ENCODE data around the gene TMPRSS6.

Gene TMPRSS6

DNA sequence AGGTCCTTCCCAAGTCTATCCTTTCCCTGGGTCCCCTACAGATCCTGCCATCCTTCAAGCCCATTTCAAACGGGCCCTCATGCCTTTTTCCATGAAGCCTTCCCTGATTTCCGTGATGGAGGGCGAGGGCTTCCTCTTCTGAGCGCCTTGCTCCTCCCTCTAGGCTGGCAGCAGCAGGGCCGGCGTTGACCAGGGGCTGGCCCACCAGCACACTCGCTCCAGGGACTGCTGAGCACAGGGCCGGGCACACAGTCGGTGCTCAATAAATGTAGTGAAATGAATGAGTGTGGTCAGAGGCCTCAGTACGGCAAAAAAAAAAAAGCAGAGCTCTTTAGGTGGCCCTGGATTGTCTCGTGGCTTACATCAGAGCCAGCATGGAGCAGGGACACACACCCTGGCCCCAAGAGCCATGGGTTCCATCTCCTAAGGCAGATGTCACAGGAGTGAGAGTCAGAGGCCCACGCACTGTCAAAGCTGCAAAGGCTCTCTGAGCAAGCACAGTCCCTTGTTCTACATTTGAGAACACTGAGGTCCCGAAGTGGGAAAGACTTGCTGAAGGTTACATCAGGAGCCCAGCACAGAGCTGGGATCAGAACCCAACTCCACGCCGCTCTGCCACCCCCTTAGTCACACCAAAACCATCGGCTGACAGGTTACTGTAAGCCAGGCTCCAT, 37.1 kb upstream of the TMPRSS6 start:
- DNase-seq (ENCODE audit: low spot score in 2 of 2) = no peak
- in situ Hi-C loops (cut with MboI; ENCODE audit: low sequenced_read_pairs) = no loop called here
- Histone ChIP-seq H3K36me3 (replicated peaks) (no peaks in the 10 kb centered on the region), H3K9me3 (no peaks in the 10 kb centered on the region), H3K27me3 (ENCODE audit: low read depth) (peaks cover 15% of the 10 kb centered on the region; the same call in 1 of the 2 replicates), H3K4me3 (no peak overlapping the region), H3K4me1 (no peaks in the 10 kb centered on the region)

GRCh38 chr22:37146051-37146385, 36.5 kb upstream of the TMPRSS6 start:
- Histone ChIP-seq H3K27me3 (ENCODE audit: low read depth) (peaks cover 15% of the 10 kb centered on the region; the same call in 1 of the 2 replicates), H3K4me1 (no peaks in the 10 kb centered on the region), H3K4me3 (no peak overlapping the region), H3K36me3 (replicated peaks) (no peaks in the 10 kb centered on the region), H3K9me3 (no peaks in the 10 kb centered on the region)
- no peak for DNase-seq (ENCODE audit: low spot score in 2 of 2)
- in situ Hi-C loops (cut with MboI; ENCODE audit: low sequenced_read_pairs) = no loop called here

DNA sequence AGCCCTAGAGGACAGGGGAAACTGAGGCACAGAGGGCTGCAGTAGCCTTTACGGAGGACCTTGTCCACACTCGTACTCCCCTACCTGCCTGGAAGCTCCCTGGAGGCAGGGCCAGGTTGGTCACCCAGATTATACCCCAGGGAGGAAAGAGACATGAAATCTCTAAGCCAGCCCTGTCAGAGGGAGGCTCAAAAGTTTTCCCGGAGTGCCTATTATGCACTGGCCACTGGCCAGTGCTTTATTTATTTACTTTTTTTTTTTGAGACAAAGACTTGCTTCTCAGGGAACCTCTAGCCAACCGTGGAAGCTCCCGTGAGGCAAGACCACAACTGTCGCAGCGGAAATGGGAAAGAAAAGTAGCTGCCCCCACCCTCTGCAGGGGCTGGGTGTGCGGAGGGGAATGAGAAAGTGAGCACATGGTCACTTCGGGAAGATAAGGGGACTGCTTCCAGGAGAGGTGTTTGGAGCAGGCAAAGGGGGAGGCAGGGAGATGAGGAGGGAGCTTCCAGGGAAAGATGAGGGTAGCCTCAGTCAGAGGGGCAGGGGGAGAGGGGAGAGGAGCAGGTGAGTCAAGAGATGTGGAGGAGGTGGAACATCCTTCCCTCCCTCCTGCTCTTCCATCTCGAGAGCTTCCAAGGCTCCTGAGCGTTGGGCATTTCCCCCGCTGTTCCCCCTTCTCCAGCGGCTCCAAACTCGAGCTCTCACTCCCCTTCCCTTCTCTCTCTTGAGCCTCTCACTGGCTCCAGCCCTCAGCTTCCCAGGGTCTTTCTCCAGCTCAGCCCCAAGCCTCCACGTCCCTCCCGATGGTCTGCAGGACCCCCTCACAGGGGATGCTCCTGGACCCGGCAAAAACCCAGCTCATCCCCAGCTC, 35.9 kb upstream of the TMPRSS6 start:
- no peaks in the 10 kb centered on the region for H3K4me1 ChIP-seq
- peaks cover 15% of the 10 kb centered on the region; the same call in 1 of the 2 replicates for H3K27me3 ChIP-seq (ENCODE audit: low read depth)
- in situ Hi-C loops (cut with MboI; ENCODE audit: low sequenced_read_pairs) = no loop called here
- no peak overlapping the region for H3K4me3 ChIP-seq
- no peak for DNase-seq (ENCODE audit: low spot score in 2 of 2)
- no peaks in the 10 kb centered on the region for H3K36me3 ChIP-seq (replicated peaks)
- H3K9me3 ChIP-seq = no peaks in the 10 kb centered on the region

GRCh38 chr22:37144180-37144554, 34.7 kb upstream of the TMPRSS6 start:
- Histone ChIP-seq H3K36me3 (replicated peaks) (no peaks in the 10 kb centered on the region), H3K9me3 (no peaks in the 10 kb centered on the region), H3K4me3 (no peak overlapping the region), H3K27me3 (ENCODE audit: low read depth) (peaks cover 15% of the 10 kb centered on the region; the same call in 1 of the 2 replicates), H3K4me1 (no peaks in the 10 kb centered on the region)
- DNase-seq (ENCODE audit: low spot score in 2 of 2) = no peak
- in situ Hi-C loops (cut with MboI; ENCODE audit: low sequenced_read_pairs) = no loop called here

DNA sequence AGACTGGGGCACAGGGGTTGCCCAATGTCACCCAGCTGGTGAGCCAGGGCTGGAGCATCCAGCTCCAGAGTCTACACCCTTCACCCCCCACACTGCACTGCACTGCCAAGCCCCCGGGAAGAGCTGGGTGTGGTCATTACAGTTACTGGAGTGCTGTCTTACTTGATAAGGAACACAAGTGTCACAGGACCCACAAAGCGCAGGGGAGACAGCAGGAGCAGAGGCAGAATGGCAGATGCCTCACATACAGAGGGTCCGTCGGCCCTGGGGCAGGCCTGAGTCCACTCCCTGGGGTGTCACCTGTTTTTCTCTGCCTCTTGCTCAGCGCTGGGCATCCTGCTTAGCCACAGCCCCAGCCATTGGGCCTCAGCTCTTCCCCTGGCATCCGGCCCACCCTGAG, 32.5 kb upstream of the TMPRSS6 start:
- Histone ChIP-seq H3K9me3 (no peaks in the 10 kb centered on the region), H3K4me3 (no peak overlapping the region), H3K4me1 (no peaks in the 10 kb centered on the region), H3K27me3 (ENCODE audit: low read depth) (peaks cover 18% of the 10 kb centered on the region), H3K36me3 (replicated peaks) (no peaks in the 10 kb centered on the region)
- in situ Hi-C loops (cut with MboI; ENCODE audit: low sequenced_read_pairs) = no loop called here
- DNase-seq (ENCODE audit: low spot score in 2 of 2) = no peak

GRCh38 chr22:37141476-37141875, 32.0 kb upstream of the TMPRSS6 start:
- H3K9me3 ChIP-seq = no peaks in the 10 kb centered on the region
- H3K4me1 ChIP-seq = no peaks in the 10 kb centered on the region
- DNase-seq (ENCODE audit: low spot score in 2 of 2) = no peak
- H3K4me3 ChIP-seq = no peak overlapping the region
- no peaks in the 10 kb centered on the region for H3K36me3 ChIP-seq (replicated peaks)
- in situ Hi-C loops (cut with MboI; ENCODE audit: low sequenced_read_pairs) = no loop called here
- H3K27me3 ChIP-seq (ENCODE audit: low read depth) = peaks cover 21% of the 10 kb centered on the region

GRCh38 chr22:37140686-37141323, 31.3 kb upstream of the TMPRSS6 start:
- Histone ChIP-seq H3K4me1 (no peaks in the 10 kb centered on the region), H3K4me3 (no peak overlapping the region), H3K36me3 (replicated peaks) (no peaks in the 10 kb centered on the region), H3K9me3 (no peaks in the 10 kb centered on the region), H3K27me3 (ENCODE audit: low read depth) (peaks cover 17% of the 10 kb centered on the region)
- in situ Hi-C loops (cut with MboI; ENCODE audit: low sequenced_read_pairs) = no loop called here
- no peak for DNase-seq (ENCODE audit: low spot score in 2 of 2)

DNA sequence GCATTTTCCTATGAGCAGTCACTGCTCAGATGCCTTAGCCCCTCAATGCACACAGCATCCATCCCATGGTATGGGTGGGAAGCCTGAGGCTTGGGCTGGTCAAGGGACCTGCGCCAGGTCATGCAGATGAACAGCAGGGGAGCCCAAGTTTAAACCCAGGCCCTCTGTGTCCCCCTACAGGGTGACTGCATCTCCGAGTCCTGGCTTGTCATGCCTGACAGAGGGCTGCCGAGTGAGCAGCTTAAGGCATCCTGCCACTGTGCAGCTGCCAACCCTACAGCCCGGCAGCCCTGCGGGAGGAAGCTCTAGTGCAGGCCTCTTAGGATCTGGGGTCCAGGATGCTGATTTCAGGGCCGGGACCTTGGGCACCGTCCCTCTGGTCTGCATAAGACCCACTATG, 30.2 kb upstream of the TMPRSS6 start:
- no peak for DNase-seq (ENCODE audit: low spot score in 2 of 2)

GRCh38 chr22:37138849-37139561, 29.5 kb upstream of the TMPRSS6 start:
- H3K9me3 ChIP-seq = no peaks in the 10 kb centered on the region
- DNase-seq (ENCODE audit: low spot score in 2 of 2) = no peak
- no peak overlapping the region for H3K4me3 ChIP-seq
- in situ Hi-C loops (cut with MboI; ENCODE audit: low sequenced_read_pairs) = no loop called here
- H3K27me3 ChIP-seq (ENCODE audit: low read depth) = peaks cover 6% of the 10 kb centered on the region; the same call in 1 of the 2 replicates
- H3K36me3 ChIP-seq (replicated peaks) = no peaks in the 10 kb centered on the region
- H3K4me1 ChIP-seq = no peaks in the 10 kb centered on the region

More for the DNA sequence above, 30.2 kb upstream of the TMPRSS6 start:
- Histone ChIP-seq H3K4me1 (no peaks in the 10 kb centered on the region), H3K27me3 (ENCODE audit: low read depth) (peaks cover 9% of the 10 kb centered on the region), H3K36me3 (replicated peaks) (no peaks in the 10 kb centered on the region), H3K4me3 (no peak overlapping the region), H3K9me3 (no peaks in the 10 kb centered on the region)
- in situ Hi-C loops (cut with MboI; ENCODE audit: low sequenced_read_pairs) = no loop called here

DNA sequence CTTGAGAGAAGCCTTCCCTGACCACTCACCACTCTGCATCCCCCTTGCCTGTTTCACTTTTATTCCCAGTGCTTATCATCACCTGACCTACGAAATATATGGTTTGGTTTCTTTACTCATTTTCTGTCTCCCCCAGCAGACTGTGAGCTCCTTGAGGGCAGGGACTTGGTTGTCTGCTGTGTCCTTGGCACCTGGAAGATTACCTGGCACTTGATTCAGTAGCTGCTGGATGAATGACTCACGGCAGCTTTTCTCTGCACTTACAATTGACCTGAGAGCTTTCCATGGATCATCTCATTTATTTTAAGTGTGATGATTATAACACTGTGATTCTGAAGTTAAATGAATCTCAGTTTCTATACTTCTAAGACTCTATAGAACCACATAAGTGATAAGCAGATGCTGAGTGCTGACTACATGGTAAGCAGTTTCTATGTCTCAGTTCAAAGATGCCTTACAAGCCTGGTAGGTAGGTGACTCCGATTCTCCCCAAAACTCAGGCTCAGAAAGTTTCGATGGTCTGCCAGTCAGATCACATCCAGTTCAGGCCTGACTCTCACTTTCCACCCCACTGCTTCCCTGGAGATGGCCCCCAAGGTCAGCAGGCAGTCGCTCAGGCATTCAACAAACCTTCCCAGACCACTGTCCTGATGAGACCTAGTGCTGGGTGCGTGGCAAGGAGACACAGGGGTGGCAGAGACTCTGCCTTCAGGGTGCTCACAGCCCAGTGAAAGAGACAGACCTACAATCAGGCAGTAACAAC, 28.6 kb upstream of the TMPRSS6 start:
- in situ Hi-C loops (cut with MboI; ENCODE audit: low sequenced_read_pairs) = no loop called here
- Histone ChIP-seq H3K36me3 (replicated peaks) (no peaks in the 10 kb centered on the region), H3K9me3 (no peaks in the 10 kb centered on the region), H3K4me1 (no peaks in the 10 kb centered on the region), H3K27me3 (ENCODE audit: low read depth) (peaks cover 6% of the 10 kb centered on the region; the same call in 1 of the 2 replicates), H3K4me3 (no peak overlapping the region)
- no peak for DNase-seq (ENCODE audit: low spot score in 2 of 2)

DNA sequence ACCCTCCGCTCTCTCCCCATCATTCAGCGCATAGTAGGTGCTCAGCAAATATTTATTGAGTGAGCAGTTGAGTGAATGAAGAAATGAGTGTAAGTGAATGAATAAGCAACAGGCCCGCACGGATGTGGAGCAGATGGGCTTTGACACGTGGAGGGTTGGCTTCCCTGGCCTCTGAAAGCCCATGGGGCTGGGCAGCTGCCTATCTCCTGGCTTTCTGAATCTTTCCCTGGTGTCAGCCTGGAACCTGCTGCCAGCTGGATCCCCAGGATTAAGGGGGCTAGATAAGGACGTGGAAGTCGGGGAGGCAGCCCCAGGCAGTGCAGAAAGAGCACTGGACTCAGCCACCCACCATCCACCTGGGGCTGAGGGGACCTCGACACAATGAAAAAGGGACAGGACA, 27.6 kb upstream of the TMPRSS6 start:
- H3K27me3 ChIP-seq (ENCODE audit: low read depth) = peaks cover 6% of the 10 kb centered on the region; the same call in 1 of the 2 replicates

DNA sequence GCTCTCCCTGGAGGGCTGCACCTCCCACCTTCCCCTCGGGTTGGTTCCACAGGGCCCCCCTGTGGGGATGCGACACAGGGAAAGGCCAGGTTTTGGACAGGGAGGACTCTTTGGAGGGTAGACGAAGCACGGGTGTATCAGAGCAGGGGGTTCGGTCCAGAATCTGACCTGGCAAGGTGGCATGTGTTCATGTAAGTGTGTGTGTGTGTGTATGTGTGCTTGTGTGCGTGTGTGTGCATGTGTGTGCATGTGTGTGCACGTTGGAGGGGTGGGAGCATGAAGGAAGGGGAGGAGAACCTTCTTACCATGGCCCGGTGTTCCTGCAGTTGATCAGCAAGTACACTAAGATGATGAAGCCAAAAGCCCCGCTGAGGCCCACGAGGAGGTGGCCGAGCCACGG, 25.5 kb upstream of the TMPRSS6 start:
- in situ Hi-C loops (cut with MboI; ENCODE audit: low sequenced_read_pairs) = no loop called here
- Histone ChIP-seq H3K27me3 (ENCODE audit: low read depth) (peaks cover 6% of the 10 kb centered on the region; the same call in 1 of the 2 replicates), H3K9me3 (no peaks in the 10 kb centered on the region), H3K36me3 (replicated peaks) (no peaks in the 10 kb centered on the region), H3K4me1 (no peaks in the 10 kb centered on the region), H3K4me3 (no peak overlapping the region)
- DNase-seq (ENCODE audit: low spot score in 2 of 2) = no peak

More for the DNA sequence above, 27.6 kb upstream of the TMPRSS6 start:
- Histone ChIP-seq H3K9me3 (no peaks in the 10 kb centered on the region), H3K4me1 (no peaks in the 10 kb centered on the region), H3K36me3 (replicated peaks) (no peaks in the 10 kb centered on the region), H3K4me3 (no peak overlapping the region)
- no peak for DNase-seq (ENCODE audit: low spot score in 2 of 2)
- in situ Hi-C loops (cut with MboI; ENCODE audit: low sequenced_read_pairs) = no loop called here
